ENCODE measurements around the gene NUBP2.

The NUBP2 gene

DNA sequence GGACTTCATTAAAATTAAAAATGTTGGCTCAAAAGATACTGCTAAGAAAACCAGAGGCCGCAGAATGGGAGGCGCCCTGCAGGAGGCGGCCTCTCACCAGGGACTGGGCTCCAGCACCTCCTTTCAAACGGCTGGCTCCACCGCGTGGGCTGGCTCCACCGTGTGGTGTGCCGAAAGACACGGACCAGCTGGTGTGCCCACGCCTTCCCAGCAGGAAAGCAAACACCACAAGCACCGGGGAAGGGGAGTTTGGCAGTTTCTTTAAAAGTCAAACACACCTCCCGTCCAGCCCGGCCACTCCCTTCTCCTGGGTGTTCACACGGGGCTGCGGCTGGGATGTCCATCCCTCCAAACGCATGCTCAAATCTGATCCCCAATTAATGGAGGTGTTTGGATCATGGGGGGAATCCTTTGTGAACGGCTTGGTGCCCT, 30.0 kb downstream of the NUBP2 start:
- Histone ChIP-seq H3K27me3 (replicated peaks; ENCODE audit: control insufficient read depth, insufficient read depth, low read length) (no peaks in the 10 kb centered on the region), H3K36me3 (ENCODE audit: control insufficient read depth, insufficient read depth, low read length) (peaks cover 9% of the 10 kb centered on the region), H3K4me3 (replicated peaks; ENCODE audit: low read depth, low read length) (no peak overlapping the region)
- TF ChIP-seq, protein P1, sequence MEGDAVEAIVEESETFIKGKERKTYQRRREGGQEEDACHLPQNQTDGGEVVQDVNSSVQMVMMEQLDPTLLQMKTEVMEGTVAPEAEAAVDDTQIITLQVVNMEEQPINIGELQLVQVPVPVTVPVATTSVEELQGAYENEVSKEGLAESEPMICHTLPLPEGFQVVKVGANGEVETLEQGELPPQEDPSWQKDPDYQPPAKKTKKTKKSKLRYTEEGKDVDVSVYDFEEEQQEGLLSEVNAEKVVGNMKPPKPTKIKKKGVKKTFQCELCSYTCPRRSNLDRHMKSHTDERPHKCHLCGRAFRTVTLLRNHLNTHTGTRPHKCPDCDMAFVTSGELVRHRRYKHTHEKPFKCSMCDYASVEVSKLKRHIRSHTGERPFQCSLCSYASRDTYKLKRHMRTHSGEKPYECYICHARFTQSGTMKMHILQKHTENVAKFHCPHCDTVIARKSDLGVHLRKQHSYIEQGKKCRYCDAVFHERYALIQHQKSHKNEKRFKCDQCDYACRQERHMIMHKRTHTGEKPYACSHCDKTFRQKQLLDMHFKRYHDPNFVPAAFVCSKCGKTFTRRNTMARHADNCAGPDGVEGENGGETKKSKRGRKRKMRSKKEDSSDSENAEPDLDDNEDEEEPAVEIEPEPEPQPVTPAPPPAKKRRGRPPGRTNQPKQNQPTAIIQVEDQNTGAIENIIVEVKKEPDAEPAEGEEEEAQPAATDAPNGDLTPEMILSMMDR (IDR thresholded peaks at IDR 0.05; ENCODE audit: insufficient read depth, low read length, poor library complexity, severe bottlenecking): peak; percentile 40
- DNase-seq (ENCODE audit: extremely low read depth, insufficient read length): no peak

DNA sequence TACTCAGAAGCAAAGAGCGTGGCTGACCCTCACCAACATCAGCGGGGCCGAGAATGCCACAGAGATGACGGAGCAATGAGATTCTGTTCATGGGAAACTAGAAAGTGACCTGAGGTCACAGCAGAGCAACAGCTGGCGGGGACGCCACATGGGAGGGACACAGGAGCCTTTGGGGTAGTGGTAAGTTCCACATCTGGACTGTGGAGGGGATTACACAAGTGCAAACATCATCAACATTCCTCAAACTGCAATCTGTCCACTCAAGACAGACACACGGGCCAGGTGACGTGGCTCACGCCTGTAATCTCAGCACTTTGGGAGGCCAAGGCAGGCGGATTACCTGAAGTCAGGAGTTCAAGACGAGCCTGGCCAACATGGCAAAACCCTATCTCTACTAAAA, 32.7 kb downstream of the NUBP2 start:
- TF ChIP-seq, protein P1 (IDR thresholded peaks at IDR 0.05; ENCODE audit: insufficient read depth, low read length, poor library complexity, severe bottlenecking): no peak
- Histone ChIP-seq H3K27me3 (replicated peaks; ENCODE audit: control insufficient read depth, insufficient read depth, low read length) (no peaks in the 10 kb centered on the region), H3K4me3 (replicated peaks; ENCODE audit: low read depth, low read length) (no peak overlapping the region), H3K36me3 (ENCODE audit: control insufficient read depth, insufficient read depth, low read length) (peaks cover 4% of the 10 kb centered on the region)
- no peak for DNase-seq (ENCODE audit: extremely low read depth, insufficient read length)

DNA sequence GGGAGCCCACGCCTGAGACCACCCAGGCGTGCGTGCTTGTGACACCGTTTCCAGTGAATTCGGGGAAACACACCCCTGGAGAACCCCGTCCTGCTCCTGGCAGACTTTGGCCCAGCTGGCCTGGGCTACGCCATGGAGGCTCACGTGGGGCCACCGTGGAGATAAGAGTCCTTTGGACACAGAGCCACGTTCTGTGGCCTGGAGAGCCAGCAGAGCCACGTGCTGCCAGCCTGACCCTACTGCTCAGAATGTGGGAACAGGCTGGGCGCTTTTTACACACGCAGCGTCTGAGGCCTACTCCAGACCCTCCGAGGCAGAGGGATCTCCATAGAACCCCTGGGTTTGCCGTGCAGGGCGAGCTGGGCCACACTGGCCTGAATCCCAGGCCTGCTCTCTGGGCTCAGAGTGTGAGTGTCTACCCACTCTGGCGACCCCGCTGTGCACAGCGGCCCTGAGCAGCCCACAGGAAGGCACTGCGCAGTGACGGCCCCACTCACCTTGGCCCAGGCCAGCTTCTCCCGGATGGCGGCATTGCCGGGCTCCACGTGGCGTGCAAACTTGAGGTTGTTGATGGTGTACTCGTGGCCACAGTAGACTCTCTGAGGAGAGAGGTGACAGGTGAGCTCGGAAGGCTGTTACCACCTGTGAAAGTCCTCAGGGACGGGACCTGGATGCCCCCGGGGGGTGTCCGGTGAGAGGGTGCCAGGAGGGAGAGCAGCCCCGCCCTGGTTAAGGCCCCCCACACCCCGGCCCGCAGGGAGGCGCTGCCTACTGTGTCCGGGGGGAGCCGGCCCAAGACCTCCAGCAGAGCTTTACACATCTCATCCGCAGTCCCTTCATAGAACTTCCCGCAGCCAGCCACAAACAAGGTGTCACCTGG, 33.9 kb downstream of the NUBP2 start:
- TF ChIP-seq, protein P1 (IDR thresholded peaks at IDR 0.05; ENCODE audit: insufficient read depth, low read length, poor library complexity, severe bottlenecking): no peak
- H3K4me3 ChIP-seq (replicated peaks; ENCODE audit: low read depth, low read length): no peak overlapping the region
- no peaks in the 10 kb centered on the region for H3K27me3 ChIP-seq (replicated peaks; ENCODE audit: control insufficient read depth, insufficient read depth, low read length)
- no peak for DNase-seq (ENCODE audit: extremely low read depth, insufficient read length)
- peaks cover 4% of the 10 kb centered on the region for H3K36me3 ChIP-seq (ENCODE audit: control insufficient read depth, insufficient read depth, low read length)

DNA sequence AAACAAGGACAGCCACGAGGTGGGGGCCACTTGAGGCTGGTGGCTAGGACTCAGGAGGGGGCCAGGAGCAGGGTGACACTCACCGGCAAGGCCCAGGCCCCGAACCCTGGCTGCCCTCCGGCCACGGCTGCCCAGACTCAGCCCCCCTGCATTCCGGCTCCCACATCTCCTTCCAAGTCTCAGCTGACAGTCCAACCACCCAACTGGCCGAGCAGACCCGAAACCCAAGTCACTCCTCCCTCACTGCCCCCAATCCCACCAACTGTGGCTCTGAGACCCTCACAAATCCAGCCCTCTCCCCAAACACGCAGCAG, 34.5 kb downstream of the NUBP2 start:
- Histone ChIP-seq H3K36me3 (ENCODE audit: control insufficient read depth, insufficient read depth, low read length) (peaks cover 6% of the 10 kb centered on the region), H3K27me3 (replicated peaks; ENCODE audit: control insufficient read depth, insufficient read depth, low read length) (no peaks in the 10 kb centered on the region), H3K4me3 (replicated peaks; ENCODE audit: low read depth, low read length) (no peak overlapping the region)
- no peak for DNase-seq (ENCODE audit: extremely low read depth, insufficient read length)
- TF ChIP-seq, protein P1 (IDR thresholded peaks at IDR 0.05; ENCODE audit: insufficient read depth, low read length, poor library complexity, severe bottlenecking): no peak

DNA sequence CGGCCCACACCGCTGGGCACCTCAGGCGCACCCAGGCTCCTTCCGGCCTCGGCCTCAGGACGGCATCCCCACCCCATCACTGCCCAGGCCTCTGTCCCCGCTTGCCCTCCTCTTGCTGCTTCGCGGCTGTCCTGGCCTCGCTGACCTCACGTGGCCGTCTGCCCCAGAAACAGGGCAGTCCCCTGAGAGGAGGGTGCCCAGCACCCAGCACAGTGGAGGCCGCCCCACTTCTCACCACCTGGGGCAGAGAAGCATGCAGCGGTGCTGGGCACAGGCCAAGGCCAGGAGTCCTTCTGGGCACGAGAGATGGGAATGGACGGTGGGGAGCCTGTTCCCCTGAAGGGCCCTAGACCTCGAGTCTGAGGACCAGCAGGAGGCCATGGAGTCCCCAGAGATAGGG, 35.0 kb downstream of the NUBP2 start:
- no peak overlapping the region for H3K4me3 ChIP-seq (replicated peaks; ENCODE audit: low read depth, low read length)
- H3K27me3 ChIP-seq (replicated peaks; ENCODE audit: control insufficient read depth, insufficient read depth, low read length): no peaks in the 10 kb centered on the region
- H3K36me3 ChIP-seq (ENCODE audit: control insufficient read depth, insufficient read depth, low read length): peaks cover 8% of the 10 kb centered on the region
- no peak for DNase-seq (ENCODE audit: extremely low read depth, insufficient read length)
- TF ChIP-seq, protein P1 (IDR thresholded peaks at IDR 0.05; ENCODE audit: insufficient read depth, low read length, poor library complexity, severe bottlenecking): no peak
